Colonic mucosa (tissue), 4 donors: ENCODE results near the gene RPP40. TPM values are rescaled to one million over a fixed set of nuclear protein-coding genes. Genes with fewer than 3 reads are reported as not detected.

Experiments
- DNase-seq: peaks from one replicate; pipeline ENCODE4 v3.0.0-alpha.2; 2020
- H3K27ac ChIP-seq: fragments of 200-600 bp; one replicate; pipeline ENCODE4 v1.8.0; 2021
- H3K27me3 ChIP-seq: fragments of 200-600 bp; one replicate; pipeline ENCODE4 v1.8.0; 2021
- H3K36me3 ChIP-seq: fragments of 200-600 bp; one replicate; pipeline ENCODE4 v1.8.0; 2021
- H3K4me1 ChIP-seq: fragments of 200-600 bp; one replicate; pipeline ENCODE4 v1.8.0; 2021; ENCODE audit warnings: mild to moderate bottlenecking
- H3K4me3 ChIP-seq: fragments of 200-600 bp; one replicate; pipeline ENCODE4 v1.8.0; 2021
- H3K9ac ChIP-seq, 2 donors: one replicate each; pipeline ENCODE4 v1.7.0; 2013; ENCODE audit warnings: control low read depth in 2 of 2, low read depth in 2 of 2, low read length in 2 of 2
- H3K9me3 ChIP-seq: fragments of 200-600 bp; one replicate; pipeline ENCODE4 v1.8.0; 2021
- CTCF ChIP-seq: fragments of 200-600 bp; IDR thresholded peaks from one replicate; pipeline ENCODE4 v1.8.0; 2022; ENCODE audit warnings: antibody characterized with exemption, mild to moderate bottlenecking
- intact Hi-C: fragments of 100-400 bp; cut with DNase I; formaldehyde crosslinking; loops from one replicate; pipeline ENCODE4 v1.14.1; 2022
- total RNA-seq, 2 donors: library from RNA; stranded (reverse); fragmentation: NEBNext Ultra II Directional in 1 of 2; extraction: Animal tissue kit (Norgen Biotek cat#: 25700) in 1 of 2; gene quantifications; one replicate each; pipeline ENCODE4 v1.2.1, GENCODE V29; 2021
- donor health status: healthy.
- donor health status: DM: no; HTN: no; CAD: no.
- donor health status: DM: no; HTN: no; CAD: no.

RPP40 gene
- total RNA-seq, 2 donors from 2014 or later: 4.4 to 6.1 TPM

GRCh38 chr6:4974962-4975361, 28.9 kb downstream of the RPP40 start:
- intact Hi-C loops: no loop called here

GRCh38 chr6:4973982-4974745, 29.7 kb downstream of the RPP40 start:
- H3K4me1 ChIP-seq: no peaks in the 10 kb centered on the region
- H3K9me3 ChIP-seq: no peaks in the 10 kb centered on the region
- no peak for TF ChIP-seq CTCF
- intact Hi-C loops: no loop called here
- no peaks in the 10 kb centered on the region for H3K27me3 ChIP-seq
- H3K36me3 ChIP-seq: no peaks in the 10 kb centered on the region
- no peak for DNase-seq
- no peak overlapping the region for H3K27ac ChIP-seq
- no peak overlapping the region for H3K4me3 ChIP-seq
- H3K9ac ChIP-seq: no peak overlapping the region

More at GRCh38 chr6:4974962-4975361, 28.9 kb downstream of the RPP40 start:
- no peak overlapping the region for H3K4me3 ChIP-seq
- DNase-seq: no peak
- no peaks in the 10 kb centered on the region for H3K27me3 ChIP-seq
- no peaks in the 10 kb centered on the region for H3K4me1 ChIP-seq
- no peak overlapping the region for H3K9ac ChIP-seq
- H3K9me3 ChIP-seq: no peaks in the 10 kb centered on the region
- no peak overlapping the region for H3K27ac ChIP-seq
- no peaks in the 10 kb centered on the region for H3K36me3 ChIP-seq
- no peak for TF ChIP-seq CTCF

- Histone ChIP-seq H3K4me3 (no peak overlapping the region), H3K27ac (no peak overlapping the region), H3K27me3 (no peaks in the 10 kb centered on the region), H3K4me1 (no peaks in the 10 kb centered on the region), H3K9me3 (no peaks in the 10 kb centered on the region), H3K36me3 (no peaks in the 10 kb centered on the region), H3K9ac (no peak overlapping the region)
- intact Hi-C loops: no loop called here
- TF ChIP-seq CTCF: no peak
- DNase-seq: no peak
Measured at GRCh38 chr6:4973415-4973814, 30.4 kb downstream of the RPP40 start.

GRCh38 chr6:4972438-4972837, 31.4 kb downstream of the RPP40 start:
- no peak for TF ChIP-seq CTCF
- intact Hi-C loops: no loop called here
- no peaks in the 10 kb centered on the region for H3K4me1 ChIP-seq
- no peak overlapping the region for H3K27ac ChIP-seq
- H3K9me3 ChIP-seq: no peaks in the 10 kb centered on the region
- H3K4me3 ChIP-seq: no peak overlapping the region
- DNase-seq: no peak
- no peak overlapping the region for H3K9ac ChIP-seq
- no peaks in the 10 kb centered on the region for H3K27me3 ChIP-seq
- no peaks in the 10 kb centered on the region for H3K36me3 ChIP-seq

GRCh38 chr6:4971851-4972250, 32.0 kb downstream of the RPP40 start:
- Histone ChIP-seq H3K4me1 (no peaks in the 10 kb centered on the region), H3K9me3 (no peaks in the 10 kb centered on the region), H3K4me3 (no peak overlapping the region), H3K36me3 (no peaks in the 10 kb centered on the region), H3K27me3 (no peaks in the 10 kb centered on the region), H3K27ac (no peak overlapping the region), H3K9ac (no peak overlapping the region)
- intact Hi-C loops: no loop called here
- TF ChIP-seq CTCF: no peak
- DNase-seq: no peak
